Keratinocyte (primary cell): Measurements from ENCODE around the gene ULK3. TPM values are rescaled to one million over a fixed set of nuclear protein-coding genes. Genes with fewer than 3 reads are reported as not detected.

ENCODE experiments used
- DNase-seq: peaks from one replicate; pipeline ENCODE4 v3.0.0-alpha.2; 2011; ENCODE audit warnings: low read depth, missing footprints, low spot score
- FAIRE-seq: peaks from 2 replicates; lab custom pipeline; 2011; peaks lifted over from hg19 to GRCh38; lab: Jason Lieb, UNC
- H2AFZ ChIP-seq: 2 replicates; pipeline ENCODE4 v1.6.0; 2012; ENCODE audit warnings: low read length, control low read depth, inconsistent platforms; ENCODE audit not compliant: control insufficient read depth
- H3K27ac ChIP-seq: 2 replicates; pipeline ENCODE4 v1.5.1; 2011; ENCODE audit warnings: low read length; ENCODE audit not compliant: control insufficient read depth, insufficient read depth
- H3K27me3 ChIP-seq: 3 replicates; pipeline ENCODE4 v1.6.0; 2011; ENCODE audit warnings: low read length; ENCODE audit not compliant: control insufficient read depth, insufficient read depth; ENCODE audit errors: extremely low read depth
- H3K36me3 ChIP-seq, 2 experiments: 2 replicates in 1 of 2; 3 replicates in 1 of 2; pipeline ENCODE4 v1.5.1; 2011; ENCODE audit warnings: low read length in 2 of 2, mild to moderate bottlenecking in 1 of 2; ENCODE audit not compliant: control insufficient read depth in 2 of 2, insufficient read depth in 2 of 2; ENCODE audit errors: extremely low read depth in 1 of 2
- H3K4me1 ChIP-seq: 3 replicates; pipeline ENCODE4 v1.5.1; 2011; ENCODE audit warnings: low read length; ENCODE audit not compliant: control insufficient read depth, insufficient read depth; ENCODE audit errors: extremely low read depth
- H3K4me2 ChIP-seq: 3 replicates; pipeline ENCODE4 v1.6.0; 2011; ENCODE audit warnings: low read depth, low read length; ENCODE audit not compliant: control insufficient read depth, insufficient read depth; ENCODE audit errors: extremely low read depth
- H3K4me3 ChIP-seq, 3 experiments: fragments of 200-600 bp in 1 of 3; sonication (generic) in 1 of 3; 2 replicates in 2 of 3; 3 replicates in 1 of 3; pipeline ENCODE4 v1.5.1; 2011 to 2016; ENCODE audit warnings: low read length in 3 of 3, mild to moderate bottlenecking in 3 of 3, control low read depth in 2 of 3, inconsistent platforms in 1 of 3, low read depth in 1 of 3, mixed read lengths in 1 of 3, mixed run types in 1 of 3, moderate library complexity in 1 of 3; ENCODE audit not compliant: control insufficient read depth in 2 of 3, insufficient read depth in 2 of 3; ENCODE audit errors: extremely low read depth in 1 of 3
- H3K79me2 ChIP-seq: 2 replicates; pipeline ENCODE4 v1.6.0; 2012; ENCODE audit warnings: low read length; ENCODE audit not compliant: control insufficient read depth, insufficient read depth
- H3K9ac ChIP-seq: 3 replicates; pipeline ENCODE4 v1.6.0; 2011; ENCODE audit warnings: low read length; ENCODE audit not compliant: control insufficient read depth, insufficient read depth; ENCODE audit errors: extremely low read depth
- H3K9me1 ChIP-seq: 3 replicates; pipeline ENCODE4 v1.6.0; 2011; ENCODE audit warnings: low read length; ENCODE audit not compliant: control insufficient read depth, insufficient read depth; ENCODE audit errors: extremely low read depth
- H3K9me3 ChIP-seq: 2 replicates; pipeline ENCODE4 v1.5.1; 2012; ENCODE audit warnings: low read depth, low read length; ENCODE audit not compliant: control insufficient read depth
- H4K20me1 ChIP-seq: 3 replicates; pipeline ENCODE4 v1.6.0; 2011; ENCODE audit warnings: low read length; ENCODE audit not compliant: control insufficient read depth, insufficient read depth; ENCODE audit errors: extremely low read depth
- CTCF ChIP-seq, 3 experiments: IDR thresholded peaks in 1 of 3; conservative IDR thresholded peaks in 1 of 3; optimal IDR thresholded peaks in 1 of 3; 2 replicates in 2 of 3; 3 replicates in 1 of 3; pipeline versions ENCODE3 to v1.5.1; 2011; ENCODE audit warnings: low read length in 3 of 3, mild to moderate bottlenecking in 3 of 3, moderate library complexity in 2 of 3, control low read depth in 1 of 3, inconsistent platforms in 1 of 3; ENCODE audit not compliant: insufficient read depth in 2 of 3; ENCODE audit errors: extremely low read depth in 1 of 3
- EZH2 ChIP-seq: IDR thresholded peaks from one replicate; pipeline ENCODE4 v1.6.1; 2012; ENCODE audit warnings: inconsistent platforms, mild to moderate bottlenecking, low read length, moderate library complexity
- dilution Hi-C: fragments of 300-500 bp; cut with MboI; formaldehyde crosslinking; loops from one replicate; pipeline ENCODE4 v1.7.0; 2020; ENCODE audit warnings: low sequenced_read_pairs; ENCODE audit not compliant: extremely low pct_ligation_motif_present
- polyA plus RNA-seq, 5 experiments: library from polyadenylated mRNA; depleted of rRNA in 3 of 5; stranded (reverse) in 3 of 5; stranded (forward) in 1 of 5; unstranded in 1 of 5; fragments of >200 nt; gene quantifications; 1 replicate in 1 of 5; 2 replicates in 3 of 5; 3 replicates in 1 of 5; pipeline versions ENCODE4 v1.2.1 to v1.2.3, GENCODE V29; 2011 to 2012; ENCODE audit warnings: missing spikeins in 2 of 5, low read depth in 1 of 5, low replicate concordance in 1 of 5

Gene ULK3
- polyA plus RNA-seq, 1 donor (not counting 4 experiments of a cell fraction or from before 2014, with no cell fraction given) = 16.5 TPM

GRCh38 chr15:74837482-74838136, 5.3 kb downstream of the ULK3 start:
- Histone ChIP-seq H3K9me3 (no peaks in the 10 kb centered on the region), H3K36me3 (peaks cover 4 to 11% of the 10 kb centered on the region in 2 experiments), H3K9me1 (no peaks in the 10 kb centered on the region), H3K9ac (no peak overlapping the region), H4K20me1 (no peaks in the 10 kb centered on the region), H3K4me3 (no peak overlapping the region), H3K27me3 (no peaks in the 10 kb centered on the region), H3K27ac (no peak overlapping the region), H3K79me2 (no peaks in the 10 kb centered on the region), H2AFZ (no peak overlapping the region), H3K4me1 (peaks cover 6% of the 10 kb centered on the region), H3K4me2 (no peak overlapping the region)
- no peak for DNase-seq
- no peak for FAIRE-seq
- dilution Hi-C loops = no loop called here
- peak in 1 of 3 experiments; percentile 18 for TF ChIP-seq CTCF (optimal IDR thresholded peaks at IDR 0.05 in 1 of 3, IDR thresholded peaks at IDR 0.05 in 1 of 3, conservative IDR thresholded peaks at IDR 0.05 in 1 of 3; ENCODE audit: extremely low read depth in 1 of 3, insufficient read depth in 2 of 3, low read length in 3 of 3)
- no peak for TF ChIP-seq EZH2

GRCh38 chr15:74836846-74837245, 6.1 kb downstream of the ULK3 start:
- FAIRE-seq (no peak), DNase-seq (no peak)
- Histone ChIP-seq H3K9me1 (no peaks in the 10 kb centered on the region), H3K4me3 (no peak overlapping the region), H3K27me3 (no peaks in the 10 kb centered on the region), H3K4me1 (no peaks in the 10 kb centered on the region), H3K4me2 (no peak overlapping the region), H3K36me3 (peaks cover 4 to 11% of the 10 kb centered on the region in 2 experiments), H2AFZ (no peak overlapping the region), H3K27ac (no peak overlapping the region), H3K9me3 (no peaks in the 10 kb centered on the region), H3K9ac (no peak overlapping the region), H4K20me1 (no peaks in the 10 kb centered on the region), H3K79me2 (no peaks in the 10 kb centered on the region)
- dilution Hi-C loops = no loop called here
- no peak for TF ChIP-seq CTCF (optimal IDR thresholded peaks at IDR 0.05 in 1 of 3, IDR thresholded peaks at IDR 0.05 in 1 of 3, conservative IDR thresholded peaks at IDR 0.05 in 1 of 3; ENCODE audit: extremely low read depth in 1 of 3, insufficient read depth in 2 of 3, low read length in 3 of 3)
- TF ChIP-seq EZH2 = no peak
